DOHH2 (cell line): Measurements from ENCODE around the gene GOLGA3.
A peak's percentile ranks its signal among the peaks of the same experiment; 100 is the strongest.
"Not testable (repeated sequence)": the region's sequence is repeated elsewhere in the genome, so short reads cannot be mapped to it uniquely, and the experiment has no call there.

Experiments
- H3F3A ChIP-seq: fragments of 200-600 bp; sonication (generic), shearing (Covaris generic); 2 replicates; pipeline ENCODE4 v1.6.0; 2016; ENCODE audit warnings: antibody characterized with exemption, mild to moderate bottlenecking; ENCODE audit not compliant: control insufficient read depth, insufficient read depth
- H3K27ac ChIP-seq: fragments of 200-600 bp; sonication (generic); 2 replicates; pipeline ENCODE4 v1.5.1; 2014; ENCODE audit warnings: low read depth, mild to moderate bottlenecking, low read length, moderate library complexity
- H3K27me3 ChIP-seq: fragments of 200-600 bp; sonication (generic); 2 replicates; pipeline ENCODE4 v1.6.1; 2014; ENCODE audit warnings: mild to moderate bottlenecking, low read length, mixed read lengths; ENCODE audit not compliant: control insufficient read depth
- H3K36me3 ChIP-seq: fragments of 200-600 bp; sonication (generic); 2 replicates; pipeline ENCODE4 v1.6.1; 2014; ENCODE audit warnings: mild to moderate bottlenecking, low read length, moderate library complexity, mixed read lengths; ENCODE audit not compliant: control insufficient read depth
- H3K4me1 ChIP-seq: fragments of 200-600 bp; sonication (generic); 2 replicates; pipeline ENCODE4 v1.6.1; 2014; ENCODE audit warnings: mild to moderate bottlenecking, low read length, mixed read lengths; ENCODE audit not compliant: control insufficient read depth
- H3K4me2 ChIP-seq: fragments of 200-600 bp; sonication (generic); 2 replicates; pipeline ENCODE4 v1.6.0; 2014; ENCODE audit warnings: mild to moderate bottlenecking, low read length, moderate library complexity
- H3K4me3 ChIP-seq: fragments of 200-600 bp; sonication (generic); 2 replicates; pipeline ENCODE4 v1.5.1; 2014; ENCODE audit warnings: mild to moderate bottlenecking, low read length, mixed read lengths
- H3K79me2 ChIP-seq: fragments of 200-600 bp; sonication (generic); 2 replicates; pipeline ENCODE4 v1.6.1; 2014; ENCODE audit warnings: mild to moderate bottlenecking, low read length, mixed read lengths; ENCODE audit not compliant: control insufficient read depth
- H3K9me2 ChIP-seq: fragments of 200-600 bp; sonication (generic); replicated peaks from 2 replicates; pipeline ENCODE4 v1.6.1; 2014; ENCODE audit warnings: mild to moderate bottlenecking, low read length, mixed read lengths; ENCODE audit not compliant: control insufficient read depth
- H3K9me3 ChIP-seq: fragments of 200-600 bp; sonication (generic); 2 replicates; pipeline ENCODE4 v1.6.1; 2014; ENCODE audit warnings: antibody characterized with exemption, low read length, mixed read lengths; ENCODE audit not compliant: control insufficient read depth, insufficient read depth
- H4K20me1 ChIP-seq: fragments of 200-600 bp; sonication (generic); 2 replicates; pipeline ENCODE4 v1.6.0; 2014; ENCODE audit warnings: low read depth, mild to moderate bottlenecking, antibody characterized with exemption, low read length, moderate library complexity; ENCODE audit not compliant: control insufficient read depth, insufficient read depth
- EZH2phosphoT487 ChIP-seq: fragments of 200-600 bp; sonication (generic); IDR thresholded peaks from 2 replicates; pipeline ENCODE4 v1.6.1; 2017; ENCODE audit warnings: borderline replicate concordance, mild to moderate bottlenecking, antibody characterized with exemption, low read length, moderate library complexity, mixed read lengths
- TF ChIP-seq, protein P1 (sequence below): fragments of 200-600 bp; sonication (generic); IDR thresholded peaks from one replicate; pipeline ENCODE4 v1.5.1; 2014; ENCODE audit warnings: antibody characterized with exemption, mild to moderate bottlenecking, low read depth, low read length; ENCODE audit not compliant: poor library complexity, severe bottlenecking

The GOLGA3 gene

DNA sequence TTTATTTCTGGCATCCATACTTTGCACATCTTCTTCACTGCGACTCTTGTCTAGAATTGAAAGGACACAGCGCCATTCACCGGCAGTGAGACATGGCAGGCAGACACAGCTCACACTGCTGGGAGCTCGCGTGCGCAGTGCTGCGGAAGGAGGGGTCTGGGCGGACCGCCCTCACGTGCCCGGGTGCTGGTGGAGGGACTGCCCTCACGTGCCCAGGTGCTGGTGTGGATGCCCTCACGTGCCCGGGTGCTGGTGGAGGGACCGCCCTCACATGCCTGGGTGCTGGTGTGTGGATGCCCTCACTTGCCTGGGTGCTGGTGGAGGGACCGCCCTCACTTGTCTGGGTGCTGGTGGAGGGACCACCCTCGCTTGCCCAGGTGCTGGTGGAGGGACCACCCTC lies 27.9 kb upstream of the GOLGA3 start:
- Histone ChIP-seq H3K4me3 (no peak overlapping the region), H4K20me1 (no peaks in the 10 kb centered on the region), H3K27ac (no peak overlapping the region), H3K9me3 (no peaks in the 10 kb centered on the region), H3K4me1 (peaks cover 12% of the 10 kb centered on the region), H3K4me2 (no peak overlapping the region), H3F3A (no peaks in the 10 kb centered on the region), H3K79me2 (no peaks in the 10 kb centered on the region), H3K27me3 (no peaks in the 10 kb centered on the region), H3K36me3 (peaks cover 55% of the 10 kb centered on the region), H3K9me2 (no peaks in the 10 kb centered on the region)
- TF ChIP-seq, protein P1, sequence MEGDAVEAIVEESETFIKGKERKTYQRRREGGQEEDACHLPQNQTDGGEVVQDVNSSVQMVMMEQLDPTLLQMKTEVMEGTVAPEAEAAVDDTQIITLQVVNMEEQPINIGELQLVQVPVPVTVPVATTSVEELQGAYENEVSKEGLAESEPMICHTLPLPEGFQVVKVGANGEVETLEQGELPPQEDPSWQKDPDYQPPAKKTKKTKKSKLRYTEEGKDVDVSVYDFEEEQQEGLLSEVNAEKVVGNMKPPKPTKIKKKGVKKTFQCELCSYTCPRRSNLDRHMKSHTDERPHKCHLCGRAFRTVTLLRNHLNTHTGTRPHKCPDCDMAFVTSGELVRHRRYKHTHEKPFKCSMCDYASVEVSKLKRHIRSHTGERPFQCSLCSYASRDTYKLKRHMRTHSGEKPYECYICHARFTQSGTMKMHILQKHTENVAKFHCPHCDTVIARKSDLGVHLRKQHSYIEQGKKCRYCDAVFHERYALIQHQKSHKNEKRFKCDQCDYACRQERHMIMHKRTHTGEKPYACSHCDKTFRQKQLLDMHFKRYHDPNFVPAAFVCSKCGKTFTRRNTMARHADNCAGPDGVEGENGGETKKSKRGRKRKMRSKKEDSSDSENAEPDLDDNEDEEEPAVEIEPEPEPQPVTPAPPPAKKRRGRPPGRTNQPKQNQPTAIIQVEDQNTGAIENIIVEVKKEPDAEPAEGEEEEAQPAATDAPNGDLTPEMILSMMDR: no peak
- TF ChIP-seq EZH2phosphoT487: no peak

DNA sequence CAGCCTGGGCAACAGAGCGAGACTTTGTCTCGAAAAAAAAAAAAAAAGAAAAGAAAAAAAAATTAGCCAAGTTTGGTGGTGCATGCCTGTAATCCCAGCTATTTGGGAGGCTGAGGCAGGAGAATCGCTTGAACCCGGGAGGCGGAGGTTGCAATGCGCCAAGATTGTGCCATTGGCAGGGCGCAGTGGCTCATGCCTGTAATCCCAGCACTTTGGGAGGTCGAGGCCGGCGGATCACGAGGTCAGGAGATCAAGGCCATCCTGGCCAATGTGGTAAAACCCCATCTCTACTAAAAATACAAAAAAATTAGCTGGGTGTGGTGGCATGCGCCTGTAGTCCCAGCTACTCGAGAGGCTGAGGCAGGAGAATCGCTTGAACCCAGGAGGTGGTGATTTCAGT lies 26.5 kb upstream of the GOLGA3 start:
- H3K4me3 ChIP-seq, H3K9me3 ChIP-seq, H3K79me2 ChIP-seq, H3K9me2 ChIP-seq, H3K4me2 ChIP-seq, H3F3A ChIP-seq, H4K20me1 ChIP-seq, H3K27me3 ChIP-seq, H3K27ac ChIP-seq: not testable (repeated sequence)
- H3K4me1 ChIP-seq: peaks cover 17% of the 10 kb centered on the region
- H3K36me3 ChIP-seq: peaks cover 57% of the 10 kb centered on the region

DNA sequence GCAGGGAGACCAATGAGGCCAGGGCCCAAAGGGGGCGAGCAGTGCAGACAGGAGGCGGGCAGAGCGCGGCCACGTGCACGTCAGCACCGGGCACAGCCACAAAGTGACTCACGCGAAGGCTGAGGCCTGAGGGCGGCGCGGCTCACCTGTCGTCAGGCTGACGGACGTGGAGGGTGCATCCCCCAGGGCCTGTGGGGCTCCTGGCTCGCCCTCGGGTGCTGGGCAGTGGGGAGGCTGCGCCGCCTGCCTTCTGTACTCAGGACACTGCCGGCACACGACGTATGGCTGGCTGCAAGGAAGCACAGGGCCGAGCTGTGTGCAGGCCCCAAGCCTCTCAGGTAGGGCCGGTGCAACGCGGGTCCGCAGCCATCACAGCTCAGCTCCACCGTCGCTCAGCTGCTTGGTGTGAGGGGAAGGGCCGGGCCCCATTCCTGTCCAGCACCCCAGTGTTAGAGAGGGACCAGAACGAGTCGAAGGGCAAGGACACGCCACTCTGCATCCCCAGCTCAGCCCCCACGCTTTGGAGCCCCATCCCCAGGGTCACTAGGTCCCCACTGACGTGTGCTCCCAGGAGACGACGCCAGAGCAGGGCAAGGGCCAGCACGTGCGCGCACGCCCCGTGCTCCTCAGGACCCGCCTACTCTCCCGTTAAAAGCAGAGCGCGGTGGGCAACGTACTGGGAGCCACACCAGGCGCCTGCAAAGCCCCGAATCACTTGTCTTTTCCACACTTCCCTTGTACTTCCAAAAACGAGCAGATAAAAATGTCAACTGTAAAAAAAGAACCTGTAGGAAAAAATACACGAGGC lies 24.8 kb upstream of the GOLGA3 start:
- H3K4me2 ChIP-seq: no peak overlapping the region

DNA sequence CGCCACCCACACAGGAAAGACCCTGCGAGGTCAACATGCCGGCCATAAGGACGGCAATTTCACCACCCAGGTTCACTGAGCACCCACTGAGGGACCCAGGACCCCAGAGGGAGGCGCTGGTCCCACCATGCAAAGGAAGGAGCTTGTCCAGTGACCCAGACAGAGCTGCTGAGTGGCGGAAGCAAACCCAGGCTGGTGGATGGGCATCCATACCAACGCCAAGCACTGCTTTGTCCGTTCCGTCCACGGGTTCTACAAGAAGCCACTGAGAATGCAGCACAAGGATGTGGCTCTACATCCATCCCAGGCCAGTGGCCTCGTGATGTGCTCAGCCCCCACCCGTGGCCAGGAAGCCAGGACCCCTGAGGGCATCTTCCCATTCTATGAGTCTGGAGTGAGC lies 23.8 kb upstream of the GOLGA3 start:
- H3K27ac ChIP-seq: peak overlapping the region; percentile 30

More for the DNA sequence above, 24.8 kb upstream of the GOLGA3 start:
- Histone ChIP-seq H3K27me3 (no peaks in the 10 kb centered on the region), H3F3A (no peaks in the 10 kb centered on the region), H3K4me3 (no peak overlapping the region), H3K4me1 (peaks cover 17% of the 10 kb centered on the region), H3K27ac (no peak overlapping the region), H4K20me1 (no peaks in the 10 kb centered on the region), H3K9me2 (no peaks in the 10 kb centered on the region), H3K79me2 (no peaks in the 10 kb centered on the region), H3K9me3 (no peaks in the 10 kb centered on the region), H3K36me3 (peaks cover 57% of the 10 kb centered on the region)
- no peak for TF ChIP-seq EZH2phosphoT487
- TF ChIP-seq, protein P1: no peak

More for the DNA sequence above, 23.8 kb upstream of the GOLGA3 start:
- H4K20me1 ChIP-seq: no peaks in the 10 kb centered on the region
- H3K79me2 ChIP-seq: no peaks in the 10 kb centered on the region
- no peaks in the 10 kb centered on the region for H3K9me3 ChIP-seq
- no peaks in the 10 kb centered on the region for H3K9me2 ChIP-seq
- H3K4me3 ChIP-seq: no peak overlapping the region
- TF ChIP-seq EZH2phosphoT487: no peak
- TF ChIP-seq, protein P1: no peak
- H3K4me2 ChIP-seq: no peak overlapping the region
- peaks cover 56% of the 10 kb centered on the region for H3K36me3 ChIP-seq
- H3F3A ChIP-seq: no peaks in the 10 kb centered on the region
- H3K4me1 ChIP-seq: peaks cover 17% of the 10 kb centered on the region
- no peaks in the 10 kb centered on the region for H3K27me3 ChIP-seq
